Tibial nerve (tissue), 4 donors: ENCODE data around the gene THOC6. TPM values are rescaled to one million over a fixed set of nuclear protein-coding genes. Genes with fewer than 3 reads are reported as not detected.

Source experiments
- DNase-seq, 2 donors: peaks; one replicate each; pipeline ENCODE4 v3.0.0-alpha.2; 2019; ENCODE audit warnings: low spot score in 2 of 2
- H3K27ac ChIP-seq, 4 donors: fragments of 200-600 bp; sonication (generic) in 3 of 4; one replicate each; pipeline ENCODE4 v1.5.1; 2017 to 2019; ENCODE audit warnings: mild to moderate bottlenecking in 1 of 4
- H3K27me3 ChIP-seq, 2 donors: fragments of 200-600 bp; sonication (generic) in 1 of 2; one replicate each; pipeline versions ENCODE4 v1.5.1 to v1.6.0; 2017 to 2019
- H3K36me3 ChIP-seq, 3 donors: fragments of 200-600 bp; sonication (generic); one replicate each; pipeline ENCODE4 v1.5.1; 2018 to 2019
- H3K4me1 ChIP-seq, 4 donors: fragments of 200-600 bp; sonication (generic) in 3 of 4; one replicate each; pipeline ENCODE4 v1.5.1; 2017 to 2019
- H3K4me3 ChIP-seq, 4 donors: fragments of 200-600 bp; sonication (generic) in 3 of 4; one replicate each; pipeline ENCODE4 v1.5.1; 2017 to 2019; ENCODE audit warnings: mild to moderate bottlenecking in 1 of 4, moderate library complexity in 1 of 4
- H3K9me3 ChIP-seq, 4 donors: fragments of 200-600 bp; sonication (generic) in 3 of 4; one replicate each; pipeline ENCODE4 v1.5.1; 2017 to 2019
- CTCF ChIP-seq, 5 experiments: fragments of 200-600 bp in 3 of 5; fragments of 450-650 bp in 2 of 5; sonication (generic) in 3 of 5; IDR thresholded peaks; one replicate each; pipeline ENCODE4 v1.5.1; 2016 to 2019; ENCODE audit warnings: antibody characterized with exemption in 5 of 5, mild to moderate bottlenecking in 3 of 5, moderate library complexity in 2 of 5
- EP300 ChIP-seq, 2 donors: sonication (generic); formaldehyde crosslinking; IDR thresholded peaks; one replicate each; pipeline ENCODE4 v1.6.1; 2017; ENCODE audit warnings: antibody characterized with exemption in 2 of 2, mild to moderate bottlenecking in 1 of 2
- POLR2A ChIP-seq, 2 donors: fragments of 450-650 bp; IDR thresholded peaks; one replicate each; pipeline ENCODE4 v1.6.1; 2017; ENCODE audit warnings: antibody characterized with exemption in 2 of 2, mild to moderate bottlenecking in 2 of 2, moderate library complexity in 2 of 2
- WGBS, 2 donors: methylation state at CpG; one replicate each; pipeline ENCODE4 v1.1.5; 2018; 5-methylcytosine and 5-hydroxymethylcytosine counted together
- total RNA-seq, 4 donors: library from RNA; depleted of rRNA; stranded (reverse); fragments of >200 nt; gene quantifications; one replicate each; pipeline ENCODE4 v1.1.0, GENCODE V29; 2016

The THOC6 gene
- 10 to 100 TPM; 12.2 to 28.5 (median 18.0) TPM for total RNA-seq

GRCh38 chr16:3023669-3024478, at the start of gene THOC6, which contains the start of gene HCFC1R1:
TSS of gene THOC6 (plus strand) at chr16:3024035. CDS start at chr16:3024327, 292 bp downstream.
TSS of gene HCFC1R1 (minus strand) at chr16:3023942. CDS start at chr16:3023941, 1 bp downstream.
- H3K9me3 ChIP-seq: no peaks in the 10 kb centered on the region
- peak; percentile 92 to 95 for DNase-seq
- H3K36me3 ChIP-seq: peaks cover 0 to 22% (median 5%) of the 10 kb centered on the region in 3 donors
- peak within 1 kb of the TSS; percentile 62 to 68 (median 65) for H3K4me3 ChIP-seq
- H3K4me1 ChIP-seq: peaks cover 0 to 68% (median 41%) of the 10 kb centered on the region in 4 donors
- H3K27me3 ChIP-seq: peaks cover 0 to 8% of the 10 kb centered on the region in 2 donors
- H3K27ac ChIP-seq: peak within 1 kb of the TSS; percentile 78 to 99 (median 95)
- TF ChIP-seq CTCF (IDR thresholded peaks at IDR 0.05) (peak in 1 of 5 experiments; percentile 29), POLR2A (IDR thresholded peaks at IDR 0.05) (peak in 1 of 2 donors; percentile 66), EP300 (IDR thresholded peaks at IDR 0.05) (peak; percentile 87 to 90)
- WGBS, 2 donors: 0 to 1% methylated on average over 47 to 49 of the region's 69 CpGs

GRCh38 chr16:2974319-2975056, 49.3 kb upstream of the THOC6 start:
- no peak overlapping the region for H3K27ac ChIP-seq
- 88 to 90% methylated on average over 9 to 11 of the region's 15 CpGs for WGBS, 2 donors
- H3K4me1 ChIP-seq: peaks cover 0 to 27% (median 8%) of the 10 kb centered on the region in 4 donors
- DNase-seq: no peak
- peaks cover 0 to 21% of the 10 kb centered on the region in 2 donors for H3K27me3 ChIP-seq
- no peak for TF ChIP-seq CTCF (IDR thresholded peaks at IDR 0.05)
- TF ChIP-seq EP300 (IDR thresholded peaks at IDR 0.05): no peak
- TF ChIP-seq POLR2A (IDR thresholded peaks at IDR 0.05): no peak
- no peak overlapping the region for H3K4me3 ChIP-seq
- H3K36me3 ChIP-seq: peaks cover 0 to 28% (median 0%) of the 10 kb centered on the region in 3 donors
- no peaks in the 10 kb centered on the region for H3K9me3 ChIP-seq

GRCh38 chr16:2975161-2975795, 48.6 kb upstream of the THOC6 start:
- Histone ChIP-seq H3K4me1 (peaks cover 0 to 27% (median 9%) of the 10 kb centered on the region in 4 donors), H3K4me3 (no peak overlapping the region), H3K36me3 (peaks cover 0 to 28% (median 0%) of the 10 kb centered on the region in 3 donors), H3K27ac (no peak overlapping the region), H3K9me3 (no peaks in the 10 kb centered on the region), H3K27me3 (peaks cover 0 to 25% of the 10 kb centered on the region in 2 donors)
- TF ChIP-seq POLR2A (IDR thresholded peaks at IDR 0.05) (no peak), EP300 (IDR thresholded peaks at IDR 0.05) (no peak), CTCF (IDR thresholded peaks at IDR 0.05) (no peak)
- DNase-seq: no peak
- 92 to 94% methylated on average over 16 to 27 of the region's 28 CpGs for WGBS, 2 donors

GRCh38 chr16:2976201-2976600, 47.6 kb upstream of the THOC6 start:
- no peak overlapping the region for H3K4me3 ChIP-seq
- peaks cover 0 to 25% (median 13%) of the 10 kb centered on the region in 4 donors for H3K4me1 ChIP-seq
- peaks cover 0 to 28% (median 0%) of the 10 kb centered on the region in 3 donors for H3K36me3 ChIP-seq
- H3K27me3 ChIP-seq: peaks cover 0 to 25% of the 10 kb centered on the region in 2 donors
- no peak overlapping the region for H3K27ac ChIP-seq
- 83 to 87% methylated on average over 7 of the region's 7 CpGs for WGBS, 2 donors
- DNase-seq: no peak
- no peaks in the 10 kb centered on the region for H3K9me3 ChIP-seq
- TF ChIP-seq CTCF (IDR thresholded peaks at IDR 0.05) (no peak), EP300 (IDR thresholded peaks at IDR 0.05) (no peak), POLR2A (IDR thresholded peaks at IDR 0.05) (no peak)
